Measurements from ENCODE around the gene KCNE4.

Gene KCNE4

DNA sequence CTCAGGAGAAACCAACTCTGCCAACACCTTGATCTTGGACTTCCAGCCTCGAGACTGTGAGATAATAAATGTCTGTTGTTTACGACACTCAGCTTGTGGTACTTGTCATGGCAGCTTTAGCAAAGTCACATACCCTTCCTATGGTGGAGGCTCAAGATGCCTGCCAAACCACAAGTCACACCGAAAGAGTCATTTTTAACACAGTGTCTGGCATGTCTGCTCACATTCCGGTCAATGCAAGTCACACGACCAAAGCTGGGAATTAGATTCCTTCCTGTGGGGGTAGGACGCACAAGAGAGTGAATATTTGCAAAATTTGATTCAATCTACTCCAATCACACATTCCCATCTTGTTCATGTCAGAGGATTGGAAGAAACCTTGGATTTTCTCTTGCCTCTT lies 24.6 kb downstream of the KCNE4 start:
- TF ChIP-seq CEBPB (IDR thresholded peaks at IDR 0.05) (no peak), TAF1 (IDR thresholded peaks at IDR 0.05; ENCODE audit: low read depth) (no peak), NFIC (IDR thresholded peaks at IDR 0.05) (no peak), TCF12 (IDR thresholded peaks at IDR 0.05; ENCODE audit: low read depth) (no peak), EGR1 (IDR thresholded peaks at IDR 0.05) (no peak)
- TF ChIP-seq, protein P1, sequence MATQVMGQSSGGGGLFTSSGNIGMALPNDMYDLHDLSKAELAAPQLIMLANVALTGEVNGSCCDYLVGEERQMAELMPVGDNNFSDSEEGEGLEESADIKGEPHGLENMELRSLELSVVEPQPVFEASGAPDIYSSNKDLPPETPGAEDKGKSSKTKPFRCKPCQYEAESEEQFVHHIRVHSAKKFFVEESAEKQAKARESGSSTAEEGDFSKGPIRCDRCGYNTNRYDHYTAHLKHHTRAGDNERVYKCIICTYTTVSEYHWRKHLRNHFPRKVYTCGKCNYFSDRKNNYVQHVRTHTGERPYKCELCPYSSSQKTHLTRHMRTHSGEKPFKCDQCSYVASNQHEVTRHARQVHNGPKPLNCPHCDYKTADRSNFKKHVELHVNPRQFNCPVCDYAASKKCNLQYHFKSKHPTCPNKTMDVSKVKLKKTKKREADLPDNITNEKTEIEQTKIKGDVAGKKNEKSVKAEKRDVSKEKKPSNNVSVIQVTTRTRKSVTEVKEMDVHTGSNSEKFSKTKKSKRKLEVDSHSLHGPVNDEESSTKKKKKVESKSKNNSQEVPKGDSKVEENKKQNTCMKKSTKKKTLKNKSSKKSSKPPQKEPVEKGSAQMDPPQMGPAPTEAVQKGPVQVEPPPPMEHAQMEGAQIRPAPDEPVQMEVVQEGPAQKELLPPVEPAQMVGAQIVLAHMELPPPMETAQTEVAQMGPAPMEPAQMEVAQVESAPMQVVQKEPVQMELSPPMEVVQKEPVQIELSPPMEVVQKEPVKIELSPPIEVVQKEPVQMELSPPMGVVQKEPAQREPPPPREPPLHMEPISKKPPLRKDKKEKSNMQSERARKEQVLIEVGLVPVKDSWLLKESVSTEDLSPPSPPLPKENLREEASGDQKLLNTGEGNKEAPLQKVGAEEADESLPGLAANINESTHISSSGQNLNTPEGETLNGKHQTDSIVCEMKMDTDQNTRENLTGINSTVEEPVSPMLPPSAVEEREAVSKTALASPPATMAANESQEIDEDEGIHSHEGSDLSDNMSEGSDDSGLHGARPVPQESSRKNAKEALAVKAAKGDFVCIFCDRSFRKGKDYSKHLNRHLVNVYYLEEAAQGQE (IDR thresholded peaks at IDR 0.05; ENCODE audit: low read depth) = no peak
- TF ChIP-seq, protein P2, sequence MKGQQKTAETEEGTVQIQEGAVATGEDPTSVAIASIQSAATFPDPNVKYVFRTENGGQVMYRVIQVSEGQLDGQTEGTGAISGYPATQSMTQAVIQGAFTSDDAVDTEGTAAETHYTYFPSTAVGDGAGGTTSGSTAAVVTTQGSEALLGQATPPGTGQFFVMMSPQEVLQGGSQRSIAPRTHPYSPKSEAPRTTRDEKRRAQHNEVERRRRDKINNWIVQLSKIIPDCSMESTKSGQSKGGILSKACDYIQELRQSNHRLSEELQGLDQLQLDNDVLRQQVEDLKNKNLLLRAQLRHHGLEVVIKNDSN (IDR thresholded peaks at IDR 0.05) = no peak

DNA sequence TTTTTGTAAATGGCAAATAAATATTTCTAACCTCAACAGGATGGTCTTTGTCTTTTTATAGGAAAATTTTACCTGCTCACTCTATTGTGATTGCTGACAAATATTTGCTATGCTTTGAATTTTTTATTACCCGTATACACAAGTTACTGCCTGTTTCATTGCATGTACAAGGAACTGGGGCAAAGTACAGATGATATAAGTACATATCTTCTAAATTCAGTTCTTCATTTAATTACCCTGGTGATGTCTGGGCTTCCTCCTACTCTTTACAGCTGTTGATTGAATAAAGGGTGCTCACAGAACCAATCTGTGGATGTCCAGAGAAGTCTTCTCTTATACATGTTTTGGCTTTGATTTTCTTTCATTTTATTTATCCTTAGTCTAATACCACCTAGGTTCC lies 26.5 kb downstream of the KCNE4 start:
- TF ChIP-seq CREB1 (IDR thresholded peaks at IDR 0.05; ENCODE audit: low read depth) = no peak
- no peak for TF ChIP-seq TCF12 (IDR thresholded peaks at IDR 0.05; ENCODE audit: low read depth)
- TF ChIP-seq EGR1 (IDR thresholded peaks at IDR 0.05) = no peak
- no peak for TF ChIP-seq CEBPB (IDR thresholded peaks at IDR 0.05)
- no peak for TF ChIP-seq RAD21 (IDR thresholded peaks at IDR 0.05; ENCODE audit: low read depth)
- TF ChIP-seq, protein P2 (IDR thresholded peaks at IDR 0.05) = no peak
- no peak for TF ChIP-seq TEAD4 (IDR thresholded peaks at IDR 0.05)
- TF ChIP-seq YY1 (IDR thresholded peaks at IDR 0.05; ENCODE audit: low read depth) = no peak
- no peak for TF ChIP-seq TAF1 (IDR thresholded peaks at IDR 0.05; ENCODE audit: low read depth)

DNA sequence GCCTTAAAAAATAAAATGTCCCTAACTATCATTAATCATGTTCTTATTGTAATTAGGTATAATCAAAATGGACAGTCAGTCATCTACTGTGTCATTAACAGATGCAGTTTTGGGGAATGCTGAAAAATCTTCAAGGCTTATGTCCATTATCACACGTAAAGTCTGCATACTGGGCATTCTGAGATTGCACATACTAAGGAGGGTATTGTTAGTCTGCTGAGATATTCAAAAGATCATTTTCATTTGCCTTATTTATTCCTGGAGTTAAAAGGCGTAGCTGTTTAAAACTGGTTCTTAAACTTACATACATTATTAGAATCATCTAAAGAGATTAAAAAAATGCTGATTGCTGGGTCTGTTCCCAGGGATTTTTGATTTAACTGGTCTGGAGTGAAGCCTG lies 27.4 kb downstream of the KCNE4 start:
- TF ChIP-seq CEBPB (IDR thresholded peaks at IDR 0.05) = no peak
- TF ChIP-seq TCF12 (IDR thresholded peaks at IDR 0.05; ENCODE audit: low read depth) = no peak
- no peak for TF ChIP-seq TEAD4 (IDR thresholded peaks at IDR 0.05)
- no peak for TF ChIP-seq FOXM1 (IDR thresholded peaks at IDR 0.05; ENCODE audit: borderline replicate concordance, low read depth)
- no peak for TF ChIP-seq YY1 (IDR thresholded peaks at IDR 0.05; ENCODE audit: low read depth)
- TF ChIP-seq ZBTB7A (IDR thresholded peaks at IDR 0.05; ENCODE audit: low read depth) = no peak
- TF ChIP-seq, protein P2 (IDR thresholded peaks at IDR 0.05) = no peak
- TF ChIP-seq, protein P3, sequence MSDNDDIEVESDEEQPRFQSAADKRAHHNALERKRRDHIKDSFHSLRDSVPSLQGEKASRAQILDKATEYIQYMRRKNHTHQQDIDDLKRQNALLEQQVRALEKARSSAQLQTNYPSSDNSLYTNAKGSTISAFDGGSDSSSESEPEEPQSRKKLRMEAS (IDR thresholded peaks at IDR 0.05) = no peak
- TF ChIP-seq NFIC (IDR thresholded peaks at IDR 0.05) = no peak
- TF ChIP-seq RAD21 (IDR thresholded peaks at IDR 0.05; ENCODE audit: low read depth) = no peak
- no peak for TF ChIP-seq TAF1 (IDR thresholded peaks at IDR 0.05; ENCODE audit: low read depth)
- TF ChIP-seq EGR1 (IDR thresholded peaks at IDR 0.05) = no peak
- no peak for TF ChIP-seq EP300 (IDR thresholded peaks at IDR 0.05; ENCODE audit: borderline replicate concordance)
- TF ChIP-seq CREB1 (IDR thresholded peaks at IDR 0.05; ENCODE audit: low read depth) = no peak
- TF ChIP-seq, protein P1 (IDR thresholded peaks at IDR 0.05; ENCODE audit: low read depth) = no peak

DNA sequence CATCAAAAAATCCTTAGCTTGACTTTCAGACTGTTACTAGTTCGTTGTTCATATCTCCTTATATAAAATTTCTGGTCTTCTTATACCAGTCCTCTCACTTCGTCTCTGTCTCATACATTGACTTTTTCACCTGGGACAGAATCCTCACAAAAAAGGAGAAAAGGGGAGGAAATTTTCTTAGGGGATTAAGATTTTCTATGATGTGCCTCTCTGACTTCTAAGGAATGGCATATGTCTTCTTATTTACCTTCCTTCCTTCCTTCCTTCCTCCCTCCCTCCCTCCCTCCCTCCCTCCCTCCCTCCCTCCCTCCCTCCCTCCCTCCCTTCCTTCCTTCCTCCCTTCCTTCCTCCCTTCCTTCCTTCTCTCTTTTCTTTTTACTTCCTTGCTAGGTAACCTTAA lies 27.9 kb downstream of the KCNE4 start:
- TF ChIP-seq, protein P3 (IDR thresholded peaks at IDR 0.05) = no peak
- TF ChIP-seq EP300 (IDR thresholded peaks at IDR 0.05; ENCODE audit: borderline replicate concordance) = no peak
- no peak for TF ChIP-seq ZBTB7A (IDR thresholded peaks at IDR 0.05; ENCODE audit: low read depth)
- no peak for TF ChIP-seq CREB1 (IDR thresholded peaks at IDR 0.05; ENCODE audit: low read depth)
- no peak for TF ChIP-seq TAF1 (IDR thresholded peaks at IDR 0.05; ENCODE audit: low read depth)
- TF ChIP-seq, protein P1 (IDR thresholded peaks at IDR 0.05; ENCODE audit: low read depth) = no peak

All from Ishikawa (cell line).